ENCODE data around the gene MARK3.
"Not testable (repeated sequence)": the region's sequence is repeated elsewhere in the genome, so short reads cannot be mapped to it uniquely, and the experiment has no call there.

The MARK3 gene

DNA sequence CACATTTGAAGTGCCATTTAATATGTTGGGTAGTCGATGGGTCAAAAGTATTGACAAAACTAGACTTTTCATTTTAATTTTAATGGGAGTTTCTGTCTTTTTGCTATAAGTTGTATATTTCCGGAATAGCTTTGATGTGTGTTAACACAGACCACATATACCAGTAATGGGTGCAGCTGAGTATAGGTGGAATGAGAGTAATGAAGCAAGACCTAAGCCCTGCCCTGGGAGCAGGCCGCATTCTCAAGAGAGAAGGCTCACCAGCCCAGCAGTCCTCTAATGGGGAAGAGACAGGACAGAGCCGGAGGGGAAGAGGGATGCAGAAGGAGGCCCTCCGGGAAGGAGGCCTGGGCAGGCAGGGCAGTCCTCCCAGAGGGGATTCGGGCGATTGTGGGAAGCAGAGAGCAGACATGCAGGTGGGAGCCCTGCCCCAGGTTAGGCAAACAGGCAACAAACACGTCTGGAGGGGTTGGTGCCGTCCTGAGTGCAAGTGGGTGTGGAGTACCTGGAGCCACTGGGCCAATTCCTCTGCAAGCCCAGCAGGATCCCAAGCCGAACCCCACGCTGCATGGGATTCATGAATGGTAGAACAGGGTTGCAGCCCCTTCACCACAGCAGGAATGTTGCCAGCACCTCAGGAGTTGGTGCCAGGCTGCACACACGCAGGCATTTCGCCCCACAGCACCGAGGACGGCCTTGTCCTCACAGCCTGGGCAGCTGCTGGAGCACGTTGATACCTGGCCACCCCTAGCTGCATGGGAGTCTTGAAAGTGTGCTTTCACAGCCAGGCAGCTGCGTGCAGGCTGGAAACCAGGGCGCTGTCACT lies 129.6 kb downstream of the MARK3 start:
- no peak for DNase-seq (ENCODE audit: low spot score)

DNA sequence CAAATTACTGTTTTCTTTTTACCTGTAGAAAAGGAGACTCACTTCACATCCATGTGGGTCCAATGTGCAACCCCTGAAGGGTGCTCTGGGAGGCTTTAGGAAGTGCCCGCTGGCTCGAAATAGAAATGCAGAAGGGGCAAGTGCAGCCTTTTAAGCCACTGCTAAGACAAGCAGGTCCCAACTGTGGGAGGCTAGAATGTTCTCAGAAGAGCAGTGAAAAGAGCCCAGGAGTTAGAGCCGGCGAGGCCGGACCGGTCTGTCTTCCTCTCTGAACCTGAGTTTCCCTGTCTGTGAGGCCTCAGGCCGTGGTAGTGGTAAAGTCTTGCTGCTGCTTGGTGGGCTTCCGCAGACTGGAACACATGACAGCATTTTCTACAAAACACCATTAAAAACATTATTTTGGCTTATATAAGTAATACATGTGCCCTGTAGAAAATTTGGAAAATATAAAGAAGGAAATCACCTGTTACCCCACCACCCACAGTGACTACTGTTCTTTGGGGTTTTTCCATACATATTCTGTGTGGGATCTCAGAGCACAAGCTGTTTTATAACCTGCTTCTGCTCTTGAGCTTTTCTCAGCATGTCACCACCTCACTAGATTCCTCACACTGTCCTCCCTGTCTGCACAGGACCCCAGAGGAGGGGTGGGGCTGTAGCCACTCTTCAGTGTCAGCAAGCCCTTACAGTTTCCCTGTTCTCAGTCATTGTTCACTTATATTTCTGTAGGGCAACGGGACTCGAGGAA lies 131.4 kb downstream of the MARK3 start:
- no peak for DNase-seq (ENCODE audit: low spot score)

DNA sequence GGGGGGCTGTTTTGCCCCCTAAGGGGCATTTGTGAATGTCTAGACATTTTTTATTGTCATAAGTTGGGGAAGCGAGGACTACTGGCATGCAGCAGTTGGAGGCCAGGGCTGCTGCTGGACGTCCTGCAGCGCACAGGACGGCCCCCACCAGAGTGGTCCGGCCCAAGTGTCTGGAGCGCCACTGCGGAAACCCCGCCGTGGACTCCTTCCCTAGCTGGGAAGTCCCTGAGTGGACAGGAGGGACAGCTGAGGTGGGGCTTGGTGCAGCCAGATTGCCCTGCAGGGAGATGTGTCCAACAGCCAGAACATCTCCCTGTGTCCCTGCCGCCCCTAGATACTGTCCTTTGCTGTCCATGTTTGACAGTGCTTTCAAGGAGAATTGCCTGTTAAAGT lies 132.0 kb downstream of the MARK3 start:
- no peak for DNase-seq (ENCODE audit: low spot score)

DNA sequence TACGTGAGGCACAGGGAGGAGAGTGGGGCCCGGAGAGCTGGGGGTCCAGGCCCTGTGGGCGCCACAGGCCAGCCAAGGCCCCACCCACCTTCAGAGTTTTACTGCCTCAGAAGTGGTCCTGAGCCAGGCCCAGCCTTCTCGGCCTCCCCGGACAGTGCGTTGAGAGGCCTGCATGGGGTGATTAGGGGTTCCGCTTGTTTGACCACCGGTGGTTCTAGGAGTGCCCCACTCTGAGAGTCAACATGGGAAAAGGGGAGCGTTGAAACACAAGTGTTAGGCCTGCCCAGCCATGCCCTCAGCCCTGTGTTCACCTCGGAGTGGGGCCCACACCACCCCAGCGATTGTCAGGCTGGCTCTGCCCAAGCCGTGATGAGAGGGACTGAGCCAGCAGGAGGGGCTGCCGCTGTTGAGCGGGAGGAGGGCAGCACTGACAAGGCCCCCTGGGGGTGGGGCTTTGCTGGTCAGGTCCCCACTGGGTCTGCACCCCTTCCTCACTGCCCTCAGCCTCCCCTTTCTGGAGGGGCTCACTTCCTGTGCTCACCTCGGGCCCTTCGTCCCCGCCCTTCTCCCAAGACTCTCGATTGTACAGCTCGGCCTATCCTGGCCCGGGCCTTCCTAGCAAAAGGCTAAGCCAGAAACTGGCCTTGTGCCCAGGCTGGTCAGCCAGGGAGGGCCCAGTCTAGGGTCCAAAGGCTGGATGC lies 132.7 kb downstream of the MARK3 start:
- DNase-seq (ENCODE audit: low spot score) = no peak

DNA sequence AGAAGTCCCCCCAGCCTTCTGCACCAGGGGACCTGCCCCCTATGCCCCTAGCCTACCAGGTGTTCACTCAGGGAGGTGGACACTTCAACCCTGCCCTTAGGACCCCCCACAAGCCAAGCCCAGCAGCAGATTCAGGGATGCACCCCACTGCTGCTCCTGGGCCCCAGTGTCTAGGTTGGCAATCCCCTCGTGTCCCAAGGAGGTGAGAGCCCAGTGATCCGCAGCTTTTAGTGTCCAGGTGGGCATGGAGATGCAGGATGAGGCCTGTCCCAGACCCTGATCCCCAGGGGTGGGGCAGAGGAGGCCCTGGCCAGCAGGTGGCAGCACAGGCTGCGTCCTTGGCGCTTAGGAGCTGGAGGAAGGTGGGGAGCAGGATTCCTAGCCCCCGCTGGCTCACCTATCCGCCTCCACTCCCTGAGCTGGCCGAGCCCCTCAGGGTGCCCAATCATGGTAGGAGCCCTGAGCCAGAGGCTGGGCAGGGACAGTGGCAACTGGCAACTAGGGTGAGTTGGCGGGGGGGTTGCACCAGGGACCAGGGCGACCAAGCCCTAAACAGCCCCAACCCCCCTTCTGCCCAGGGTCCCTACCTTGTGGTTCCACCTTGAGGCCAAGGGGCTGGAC lies 133.3 kb downstream of the MARK3 start:
- no peak for DNase-seq (ENCODE audit: low spot score)

DNA sequence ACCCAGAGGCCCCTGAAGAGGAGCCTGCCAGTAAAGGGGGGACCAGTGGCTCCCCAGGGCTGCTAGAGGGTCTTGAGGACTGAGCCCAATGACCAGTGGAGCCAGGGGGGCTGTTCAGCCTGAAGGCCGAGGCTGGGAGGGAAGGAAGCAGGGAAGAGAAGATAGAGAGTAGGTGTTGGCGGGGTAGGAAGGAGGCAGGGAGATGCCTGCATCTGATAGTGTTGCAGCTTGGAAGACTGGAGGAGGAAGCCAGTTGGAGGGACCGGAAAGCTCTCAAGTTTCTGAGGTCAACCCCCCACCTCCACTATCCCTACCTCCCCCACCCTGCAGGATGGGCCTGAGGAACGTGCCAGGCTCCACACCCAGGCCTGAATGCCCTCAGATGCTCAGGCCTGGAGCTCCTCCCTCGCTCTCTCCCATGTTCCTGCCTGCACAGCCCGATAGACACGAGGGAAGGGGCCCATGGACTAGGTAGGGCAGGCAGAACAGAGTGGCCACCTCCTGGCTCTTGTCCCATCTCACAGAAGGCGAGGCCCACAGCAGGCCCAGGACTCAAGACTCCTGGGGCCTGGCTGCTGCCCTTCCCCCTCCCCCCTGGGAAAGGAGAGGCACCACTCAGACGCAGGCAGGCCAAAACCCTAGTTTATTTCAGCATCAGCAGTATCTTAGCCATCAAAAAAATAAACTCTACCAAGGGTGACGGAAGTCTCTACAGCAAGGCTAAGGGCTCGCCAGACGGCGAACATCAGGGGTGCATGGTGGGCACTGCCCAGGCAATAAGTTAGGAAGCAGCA lies 134.0 kb downstream of the MARK3 start:
- no peak for DNase-seq (ENCODE audit: low spot score)

DNA sequence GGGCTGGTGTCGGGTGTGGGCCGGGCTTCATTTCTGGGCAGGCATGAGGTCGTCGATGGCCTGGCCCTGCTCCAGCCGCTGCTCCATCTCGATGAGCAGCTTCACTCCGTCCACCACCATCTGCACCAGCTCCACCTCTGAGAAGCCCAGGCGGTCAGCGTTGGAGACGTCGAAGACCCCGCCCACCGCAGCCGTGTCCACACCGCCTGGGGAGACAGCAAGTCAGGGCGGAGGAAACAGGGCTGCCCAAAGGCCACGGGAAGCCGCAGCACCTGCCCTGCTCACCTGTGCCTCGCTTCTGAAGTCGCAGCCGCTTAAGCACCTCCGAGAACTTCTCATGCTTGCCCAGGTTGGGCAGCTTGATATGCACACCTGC lies 134.6 kb downstream of the MARK3 start:
- DNase-seq (ENCODE audit: low spot score) = no peak

DNA sequence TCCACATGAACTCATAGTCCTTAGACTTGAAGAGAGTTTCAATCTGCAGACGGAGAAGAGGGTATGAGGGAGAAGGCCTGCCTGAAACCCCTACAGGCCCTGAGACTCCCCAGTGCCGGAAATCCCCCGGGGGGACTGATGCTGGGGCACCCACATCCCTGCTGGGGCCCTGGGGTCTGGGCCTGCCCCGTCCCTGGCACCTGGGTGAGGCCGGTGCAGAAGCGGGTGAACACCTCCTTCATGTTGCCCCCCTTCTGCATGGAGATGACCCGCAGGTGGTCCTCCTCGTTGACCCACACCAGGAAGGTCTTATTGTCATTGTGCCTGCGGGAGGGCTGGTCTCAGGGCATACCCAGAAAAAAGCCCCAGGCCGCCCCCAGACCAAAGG lies 135.0 kb downstream of the MARK3 start:
- no peak for DNase-seq (ENCODE audit: low spot score)

DNA sequence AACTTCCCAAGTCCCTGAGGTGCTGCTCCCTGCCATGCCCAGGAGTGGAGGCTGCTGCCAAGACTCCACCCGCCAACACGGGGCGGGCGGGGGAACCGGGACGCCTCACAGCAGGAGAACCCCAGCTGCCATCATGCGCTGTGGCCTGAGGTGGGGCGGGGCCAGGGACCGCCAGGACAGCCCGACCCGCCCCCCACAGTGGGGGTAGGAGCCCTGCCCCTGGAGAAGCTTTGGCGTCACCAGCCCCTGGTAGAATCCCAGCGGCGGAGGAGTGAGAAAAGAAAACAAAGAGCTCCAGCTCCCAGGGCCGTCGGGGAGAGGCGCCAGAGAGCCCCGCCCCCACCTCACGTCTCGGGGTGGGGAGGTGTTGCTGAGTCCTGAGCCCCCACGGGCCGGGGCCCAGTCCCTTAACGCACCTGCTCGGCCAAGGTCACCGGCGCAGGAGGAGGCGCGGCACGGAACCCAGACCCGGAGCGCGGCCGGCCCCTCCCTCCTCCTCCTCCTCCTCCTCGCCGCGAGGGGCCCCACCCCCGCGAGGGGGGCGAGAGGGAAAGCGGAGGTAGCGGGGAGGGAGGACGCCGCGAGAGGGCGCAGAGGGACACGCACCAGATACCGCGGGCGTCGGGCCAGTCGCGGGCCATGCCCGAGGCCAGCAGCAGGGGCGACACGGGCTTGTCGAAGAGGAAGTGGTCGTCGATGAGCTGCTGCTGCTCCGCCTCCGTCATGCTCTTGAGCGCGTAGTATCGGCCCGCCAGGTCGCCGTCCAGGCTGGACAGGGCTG lies 135.6 kb downstream of the MARK3 start:
- DNase-seq (ENCODE audit: low spot score) = peak; percentile 89

DNA sequence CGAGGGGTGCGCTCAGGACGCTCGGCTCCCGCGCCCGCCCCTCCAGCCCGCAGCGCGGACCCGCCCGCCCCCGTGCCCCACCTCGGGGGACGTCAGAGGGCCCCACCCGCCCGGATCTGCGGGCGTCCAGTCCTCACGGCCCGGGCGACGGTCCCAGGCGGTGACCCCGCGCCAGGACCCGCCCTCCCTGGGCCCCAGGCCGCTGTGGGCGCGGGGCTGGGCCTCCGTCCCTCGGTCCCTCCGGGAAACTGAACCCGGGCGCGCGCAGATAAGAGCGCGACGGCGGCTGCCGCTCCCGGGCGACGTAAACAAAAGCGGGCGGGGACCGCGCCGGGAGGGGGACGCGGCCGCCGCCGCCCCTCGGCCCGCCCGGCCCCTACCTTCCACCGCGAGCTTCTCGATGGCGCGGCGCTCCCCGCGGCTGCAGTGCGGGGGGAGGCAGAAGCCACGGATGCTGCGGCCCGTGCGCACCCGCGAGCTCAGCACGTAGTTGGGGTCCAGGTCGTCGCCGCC lies 136.3 kb downstream of the MARK3 start:
- no peak for DNase-seq (ENCODE audit: low spot score)

DNA sequence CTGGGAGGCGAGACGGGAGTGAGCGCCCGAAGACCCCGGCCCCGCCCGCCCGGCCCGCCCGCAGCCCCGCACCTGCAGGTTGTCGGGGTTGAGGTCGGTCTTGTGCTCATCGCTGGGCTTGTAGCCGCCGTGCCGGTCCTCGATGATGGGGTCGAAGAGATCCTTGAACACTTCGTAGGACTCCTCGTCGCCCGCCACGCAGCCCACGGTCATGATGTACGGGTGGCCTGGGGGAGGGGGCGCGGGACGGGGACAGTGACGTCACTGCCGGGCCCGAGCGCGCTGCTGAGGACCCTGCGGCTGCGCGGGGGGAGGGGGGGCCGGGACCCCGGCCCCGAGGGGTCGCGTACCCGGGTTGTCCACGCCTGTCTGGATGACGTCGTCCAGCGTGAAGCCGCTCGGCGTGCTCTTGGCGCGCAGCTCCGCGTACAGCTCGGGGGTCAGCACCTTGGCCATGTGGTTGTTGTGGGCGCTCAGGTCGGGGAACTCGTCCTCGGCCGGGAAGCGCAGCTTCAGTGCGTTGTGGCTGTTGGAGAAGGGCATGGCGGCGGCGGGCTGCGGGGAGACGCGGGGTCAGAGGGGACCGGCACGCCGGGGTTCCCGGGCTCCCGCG lies 136.8 kb downstream of the MARK3 start:
- no peak for DNase-seq (ENCODE audit: low spot score)

DNA sequence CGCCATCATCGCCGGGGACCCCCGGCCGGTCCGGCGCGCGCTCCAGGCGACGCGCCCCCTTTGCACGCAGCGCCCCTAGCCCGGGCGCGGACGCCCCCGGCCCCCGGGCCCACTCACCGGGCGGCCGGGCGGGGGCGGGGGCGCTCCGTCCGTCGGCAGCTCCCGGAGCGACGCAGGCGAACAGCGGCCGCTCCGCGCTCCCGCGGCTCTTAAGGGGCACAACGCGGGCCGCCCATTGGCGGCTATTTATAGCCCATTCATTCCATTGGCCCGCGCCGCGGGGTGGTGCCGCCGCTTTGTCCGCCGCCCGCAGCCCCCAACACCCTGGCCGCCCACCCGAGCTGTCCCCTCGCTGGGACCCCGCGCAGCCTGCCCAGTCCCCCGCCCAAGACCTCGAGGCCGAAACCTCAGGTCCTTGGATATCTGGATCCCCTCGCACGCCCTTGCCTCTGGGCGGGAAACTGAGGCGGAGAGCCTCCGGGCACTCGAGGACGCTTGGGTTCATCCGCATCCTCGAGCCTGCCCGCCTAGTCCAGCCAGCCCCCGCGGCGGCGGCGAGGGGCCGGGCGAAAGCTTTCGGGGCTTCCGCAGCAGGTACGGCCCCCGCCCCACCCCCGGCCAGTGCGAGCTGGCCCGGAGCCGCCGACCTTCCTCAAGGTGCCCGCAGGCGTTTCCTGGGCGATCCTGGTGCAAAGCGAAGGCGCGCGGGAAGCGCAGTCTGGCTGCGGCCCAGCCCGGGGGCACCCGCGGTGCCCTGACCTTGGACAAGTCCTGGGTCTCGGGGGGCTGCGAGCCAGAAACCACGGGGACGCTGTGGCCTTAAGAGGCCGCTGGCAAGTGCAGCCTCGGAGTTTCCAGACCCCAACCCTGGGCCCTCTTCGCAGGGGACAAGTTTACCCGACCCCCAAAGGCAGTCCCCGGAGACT lies 137.7 kb downstream of the MARK3 start, which contains the start of gene CKB:
TSS of gene CKB (minus strand) at position 182 of the 926 bp plus-strand sequence. CDS start 337 bp downstream, outside the sequence.
- DNase-seq (ENCODE audit: low spot score) = peak; percentile 61

DNA sequence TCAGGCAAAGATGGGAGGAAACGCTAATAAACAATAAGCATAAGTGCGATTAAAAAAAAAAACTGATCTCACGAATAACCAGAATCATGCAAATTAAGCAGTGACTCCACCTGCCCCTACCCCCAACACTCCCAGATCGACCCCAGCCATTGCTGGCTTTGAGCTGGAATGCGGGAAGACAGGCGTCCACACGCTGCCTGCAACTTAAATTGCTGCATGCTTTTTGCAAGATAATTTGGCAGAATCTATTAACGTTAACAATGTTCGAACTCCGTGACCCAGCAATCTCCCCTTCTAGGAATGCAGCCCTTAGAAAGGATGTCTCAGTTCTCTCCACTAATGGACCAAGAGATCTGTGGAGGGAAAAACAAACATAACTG lies 138.3 kb downstream of the MARK3 start:
- DNase-seq (ENCODE audit: low spot score) = no peak

DNA sequence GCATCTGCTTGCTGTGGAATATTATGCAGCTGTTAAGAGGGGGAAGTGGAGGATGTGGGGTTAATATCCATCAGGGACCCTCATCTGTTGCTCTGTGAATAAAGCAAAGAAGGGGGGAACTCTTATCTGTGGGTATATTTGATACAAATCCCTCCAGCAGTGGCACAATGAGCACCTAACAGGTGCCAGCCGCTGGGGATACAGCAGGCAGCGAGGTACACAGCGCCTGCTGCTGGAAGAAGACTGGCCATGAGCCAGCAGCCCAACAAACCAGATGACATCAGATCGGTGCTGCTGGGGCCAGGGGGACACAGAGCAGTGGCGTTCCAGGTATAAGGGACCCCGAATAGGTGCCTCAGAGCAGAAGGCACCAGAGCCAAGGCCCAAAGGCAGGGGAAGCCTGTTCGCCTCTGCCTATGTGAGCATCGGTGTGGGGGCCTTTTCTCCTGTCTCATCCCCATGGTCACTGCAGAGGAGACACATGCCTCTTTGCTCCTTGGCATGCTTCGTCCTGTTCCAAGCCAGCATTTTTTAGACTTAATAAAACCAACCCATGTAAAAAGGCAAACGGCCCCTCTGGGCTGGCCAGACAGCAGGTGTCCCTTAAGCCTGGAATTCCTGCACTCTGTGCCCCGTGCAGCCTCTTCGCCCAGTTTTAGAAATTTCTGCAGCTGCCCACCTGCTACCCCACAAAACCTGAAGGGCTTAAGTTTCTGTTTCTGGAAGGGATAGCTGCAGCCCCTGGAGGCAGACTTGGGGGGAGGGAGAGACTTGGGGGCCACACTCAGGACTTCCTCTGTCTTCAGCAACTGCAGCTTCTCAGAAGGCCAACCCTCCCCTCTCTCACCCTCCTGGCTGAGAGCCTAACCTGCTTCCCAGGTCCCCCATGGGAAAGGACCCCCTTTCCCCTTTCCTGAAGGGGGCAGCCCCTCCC lies 139.1 kb downstream of the MARK3 start:
- DNase-seq (ENCODE audit: low spot score) = no peak

DNA sequence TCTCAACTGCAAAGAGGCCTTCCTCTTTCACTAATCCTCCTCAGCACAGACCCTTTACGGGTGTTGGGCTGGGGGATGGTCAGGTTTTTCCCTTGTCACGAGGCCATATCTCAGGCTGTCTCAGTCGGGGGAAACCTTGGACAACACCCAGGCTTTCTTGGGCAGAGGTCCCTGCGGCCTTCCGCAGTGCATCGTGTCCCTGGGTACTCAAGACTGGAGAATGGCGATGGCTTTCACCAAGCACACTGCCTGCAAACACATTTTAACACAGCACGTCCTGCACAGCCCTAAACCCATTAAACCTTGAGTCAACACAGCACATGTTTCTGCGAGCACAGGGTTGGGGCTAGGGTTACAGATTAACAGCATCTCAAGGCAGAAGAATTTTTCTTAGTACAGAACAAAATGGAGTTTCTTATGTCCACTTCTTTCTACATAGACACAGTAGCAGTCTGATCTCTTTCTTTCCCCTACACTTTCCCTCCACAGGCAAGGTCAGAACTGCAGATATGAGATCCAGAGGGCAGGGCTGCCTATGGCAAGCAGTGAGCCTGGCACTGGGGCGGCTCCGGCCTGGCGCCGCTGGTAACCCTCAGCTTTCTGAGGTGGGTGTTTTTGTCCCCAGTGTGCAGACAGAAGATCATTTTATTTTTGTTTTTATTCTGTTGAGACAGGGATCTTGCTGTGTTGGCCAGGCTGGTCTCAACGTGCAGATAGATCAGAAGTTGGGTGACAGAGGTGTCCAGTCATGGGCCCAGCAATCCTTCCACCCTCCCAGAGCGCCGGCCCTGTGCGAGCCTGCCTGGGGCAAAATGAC lies 140.4 kb downstream of the MARK3 start:
- DNase-seq (ENCODE audit: low spot score) = not testable (repeated sequence)

DNA sequence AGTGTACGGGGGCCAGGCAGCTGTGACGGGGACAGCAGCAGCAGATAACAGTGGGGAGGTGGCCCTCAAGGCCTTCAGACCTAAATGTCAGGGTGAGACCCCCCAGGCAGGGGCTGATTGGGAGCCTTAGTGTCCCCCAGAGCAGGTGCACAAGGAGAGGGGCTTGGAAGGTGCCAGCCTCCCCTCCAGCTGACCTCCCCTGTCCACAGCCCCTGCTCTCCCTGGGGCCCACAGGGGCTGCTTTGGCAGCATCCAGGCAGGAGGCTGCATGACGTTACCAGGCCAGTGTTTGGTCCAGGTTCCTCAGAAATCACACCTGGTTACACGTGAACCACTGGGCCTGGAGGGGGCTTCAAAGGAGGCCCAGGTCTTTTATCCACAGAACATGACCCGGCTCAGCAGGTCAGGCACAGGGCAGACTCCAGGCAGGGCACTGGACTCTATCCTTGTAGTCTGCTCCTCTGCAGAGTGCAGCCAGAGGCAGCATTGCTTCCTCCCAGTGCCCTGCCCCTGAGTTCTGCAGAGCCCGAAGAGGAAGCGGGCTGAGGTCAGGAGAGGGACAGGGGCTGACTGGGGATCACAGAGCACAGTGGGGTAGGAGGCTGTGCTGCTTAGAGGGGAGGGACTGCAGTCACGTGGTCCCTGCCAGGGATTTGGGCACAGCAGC lies 141.2 kb downstream of the MARK3 start:
- DNase-seq (ENCODE audit: low spot score) = no peak

DNA sequence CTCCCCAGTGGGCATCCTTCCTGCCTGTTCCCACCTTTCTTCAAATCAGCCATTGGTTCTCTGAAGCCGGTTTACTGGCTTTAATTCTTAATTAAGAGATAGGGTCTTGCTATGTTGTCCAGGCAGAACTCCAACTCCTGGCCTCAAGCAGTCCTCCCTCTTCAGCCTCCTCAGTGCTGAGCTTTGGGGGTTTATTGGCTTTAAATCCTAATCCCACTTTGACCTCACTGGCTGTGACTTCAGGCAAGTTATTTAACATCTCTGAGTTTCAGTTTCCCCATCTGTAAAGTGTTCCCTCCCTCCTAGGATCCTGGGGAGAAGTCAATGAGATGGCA lies 141.7 kb downstream of the MARK3 start:
- DNase-seq (ENCODE audit: low spot score) = no peak
